Stimulated activated CD4-positive, alpha-beta T cell treated with anti-CD3 and anti-CD28 coated beads, Interleukin-4, amount 100 ng/mL, for 48 hours (primary cell): Measurements from ENCODE around the gene TAS1R3.

Source experiments
- DNase-seq, 2 donors: peaks; one replicate each; pipeline ENCODE4 v3.0.0-alpha.2; 2020; ENCODE audit warnings: low read depth in 2 of 2

The TAS1R3 gene

GRCh38 chr1:1324084-1324523 is 7.0 kb upstream of the TAS1R3 start:
- DNase-seq: no peak

GRCh38 chr1:1324524-1325287 is 6.4 kb upstream of the TAS1R3 start, which contains the start of the genes CPTP and INTS11:
Gene CPTP (plus strand): TSS chr1:1324802. CDS start chr1:1326911, 2,109 bp downstream.
Gene INTS11 (minus strand): TSS chr1:1324660. CDS start chr1:1324608, 52 bp downstream.
- peak; percentile 93 to 96 for DNase-seq

- no peak for DNase-seq
Observed at GRCh38 chr1:1325288-1326074, 5.6 kb upstream of the TAS1R3 start.

GRCh38 chr1:1326075-1326605 is 4.9 kb upstream of the TAS1R3 start:
- no peak for DNase-seq

GRCh38 chr1:1327291-1327690 is 3.8 kb upstream of the TAS1R3 start:
- DNase-seq: no peak

- DNase-seq: no peak
Observed at GRCh38 chr1:1328254-1328653, 2.8 kb upstream of the TAS1R3 start.

- DNase-seq: no peak
Observed at GRCh38 chr1:1329304-1330210, 1.5 kb upstream of the TAS1R3 start.

- no peak for DNase-seq
Observed at GRCh38 chr1:1330366-1331067, 563 bp upstream of the TAS1R3 start.

- no peak for DNase-seq
Observed at GRCh38 chr1:1332031-1332755, 1.1 kb downstream of the TAS1R3 start.

GRCh38 chr1:1332774-1333480 is 1.8 kb downstream of the TAS1R3 start:
- DNase-seq: no peak

- no peak for DNase-seq
Observed at GRCh38 chr1:1333551-1334241, 2.6 kb downstream of the TAS1R3 start.

GRCh38 chr1:1334835-1335234 is 3.8 kb downstream of the TAS1R3 start:
- DNase-seq: no peak

- DNase-seq: no peak
Observed at GRCh38 chr1:1335283-1335682, 4.2 kb downstream of the TAS1R3 start.

- no peak for DNase-seq
Observed at GRCh38 chr1:1335792-1336248, 4.7 kb downstream of the TAS1R3 start.

- no peak for DNase-seq
Observed at GRCh38 chr1:1336446-1336845, 5.4 kb downstream of the TAS1R3 start.

- DNase-seq: no peak
Observed at GRCh38 chr1:1336931-1337792, 6.1 kb downstream of the TAS1R3 start.

GRCh38 chr1:1337793-1338147 is 6.7 kb downstream of the TAS1R3 start:
- peak; percentile 24 to 55 for DNase-seq

GRCh38 chr1:1338278-1338677 is 7.2 kb downstream of the TAS1R3 start:
- DNase-seq: no peak
